ENCODE data around the gene GNL2.
"Not testable (repeated sequence)": the region's sequence is repeated elsewhere in the genome, so short reads cannot be mapped to it uniquely, and the experiment has no call there.

DNA sequence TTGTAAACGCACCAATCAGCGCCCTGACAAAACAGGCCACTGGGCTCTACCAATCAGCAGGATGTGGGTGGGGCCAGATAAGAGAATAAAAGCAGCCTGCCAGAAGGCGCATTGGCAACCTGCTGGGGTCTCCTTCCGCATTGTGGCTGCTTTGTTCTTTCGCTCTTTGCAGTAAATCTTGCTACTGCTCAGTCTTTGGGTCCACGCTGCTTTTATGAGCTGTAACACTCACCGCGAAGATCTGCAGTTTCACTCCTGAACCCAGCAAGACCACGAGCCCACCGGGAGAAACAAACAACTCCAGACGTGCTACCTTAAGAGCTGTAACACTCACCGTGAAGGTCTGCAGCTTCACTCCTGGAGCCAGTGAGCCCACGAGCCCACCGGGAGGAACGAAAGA, 76.8 kb downstream of the GNL2 start:
- not testable (repeated sequence) for TF ChIP-seq EZH2 (IDR thresholded peaks at IDR 0.05; ENCODE audit: insufficient read depth, poor library complexity, severe bottlenecking); EZH2phosphoT487 (IDR thresholded peaks at IDR 0.05; ENCODE audit: insufficient read depth, low read depth)

Data from GM23248 (cell line).